Fibroblast of lung (primary cell): Measurements from ENCODE around the gene DNAJB13.

Source experiments
- CTCF ChIP-seq, 2 donors: IDR thresholded peaks in 1 of 2; conservative IDR thresholded peaks in 1 of 2; 1 replicate in 1 of 2; 2 replicates in 1 of 2; pipeline ENCODE4 v1.5.1; 2011 to 2012; ENCODE audit warnings: low read length in 2 of 2, control low read depth in 1 of 2, inconsistent platforms in 1 of 2, low read depth in 1 of 2, mild to moderate bottlenecking in 1 of 2
- EZH2 ChIP-seq: IDR thresholded peaks from 2 replicates; pipeline ENCODE4 v1.5.1; 2012; ENCODE audit warnings: low read length, control low read depth, mild to moderate bottlenecking; ENCODE audit errors: missing control alignments

GRCh38 chr11:73958521-73959141 is 7.8 kb downstream of the DNAJB13 start:
- TF ChIP-seq CTCF (conservative IDR thresholded peaks at IDR 0.05 in 1 of 2, IDR thresholded peaks at IDR 0.05 in 1 of 2; ENCODE audit: low read depth in 1 of 2, low read length in 2 of 2) (no peak), EZH2 (no peak)
